ENCODE data around the gene EYA2.

GRCh38 chr20:47051936-47052526 lies 157.4 kb downstream of the EYA2 start:
- TF ChIP-seq CTCF (IDR thresholded peaks at IDR 0.05; ENCODE audit: low read depth, low read length) (no peak), POLR2A (IDR thresholded peaks at IDR 0.05; ENCODE audit: extremely low read depth, insufficient read length) (no peak), MAX (IDR thresholded peaks at IDR 0.05; ENCODE audit: low read depth, low read length) (no peak)

Measured in NB4 (cell line).